Endometrial microvascular endothelial cells (primary cell): ENCODE results near the gene USP7. TPM values are rescaled to one million over a fixed set of nuclear protein-coding genes. Genes with fewer than 3 reads are reported as not detected.
"Not testable (repeated sequence)": the region's sequence is repeated elsewhere in the genome, so short reads cannot be mapped to it uniquely, and the experiment has no call there.

Experiments
- in situ Hi-C: cut with HindIII; loops from 2 replicates; pipeline ENCODE4 v1.10.0; 2017; ENCODE audit warnings: low sequenced_read_pairs, low pct_unique_long_range_greater_than_20kb; ENCODE audit errors: inconsistent ontology term
- total RNA-seq: library from RNA; depleted of rRNA; stranded (reverse); fragments of >200 nt; gene quantifications from one replicate; pipeline ENCODE4 v1.2.3, GENCODE V29; 2015; ENCODE audit errors: inconsistent ontology term

Gene USP7
- total RNA-seq, 1 donor from 2014 or later: 55.8 TPM

- in situ Hi-C loops: no loop called here
Measured at GRCh38 chr16:8935989-8936388, 27.7 kb downstream of the USP7 start.

GRCh38 chr16:8934601-8935000, 29.1 kb downstream of the USP7 start:
- in situ Hi-C loops: no loop called here

- in situ Hi-C loops: no loop called here
Measured at GRCh38 chr16:8931859-8932258, 31.8 kb downstream of the USP7 start.

GRCh38 chr16:8929086-8929748, 34.5 kb downstream of the USP7 start:
- in situ Hi-C loops: no loop called here

- in situ Hi-C loops: no loop called here
Measured at GRCh38 chr16:8928467-8928957, 35.2 kb downstream of the USP7 start.

GRCh38 chr16:8926827-8927226, 36.9 kb downstream of the USP7 start:
- in situ Hi-C loops: no loop called here

- in situ Hi-C loops: no loop called here
Measured at GRCh38 chr16:8925455-8925854, 38.3 kb downstream of the USP7 start.

GRCh38 chr16:8924214-8924613, 39.5 kb downstream of the USP7 start:
- in situ Hi-C loops: no loop called here

GRCh38 chr16:8923199-8923598, 40.5 kb downstream of the USP7 start:
- in situ Hi-C loops: no loop called here

GRCh38 chr16:8921347-8921984, 42.2 kb downstream of the USP7 start:
- in situ Hi-C loops: no loop called here

- in situ Hi-C loops: no loop called here
Measured at GRCh38 chr16:8920645-8921346, 42.9 kb downstream of the USP7 start.

GRCh38 chr16:8919934-8920462, 43.7 kb downstream of the USP7 start:
- in situ Hi-C loops: no loop called here

- in situ Hi-C loops: no loop called here
Measured at GRCh38 chr16:8919089-8919933, 44.4 kb downstream of the USP7 start.

- in situ Hi-C loops: not testable (repeated sequence)
Measured at GRCh38 chr16:8917336-8917735, 46.4 kb downstream of the USP7 start.

- in situ Hi-C loops: no loop called here
Measured at GRCh38 chr16:8916541-8917225, 47.0 kb downstream of the USP7 start.

GRCh38 chr16:8915722-8916301, 47.9 kb downstream of the USP7 start:
- in situ Hi-C loops: no loop called here

GRCh38 chr16:8914098-8914497, 49.6 kb downstream of the USP7 start:
- in situ Hi-C loops: no loop called here

- in situ Hi-C loops: no loop called here
Measured at GRCh38 chr16:8912793-8913192, 50.9 kb downstream of the USP7 start.
